DND-41 (cell line): Measurements from ENCODE around the gene LAMC3.

Experiments
- ATAC-seq: fragments of 200-7000 bp; cut with Tn5 transposase; 3 replicates; pipeline ENCODE4 v1.9.1; 2021; ENCODE audit warnings: low read depth; ENCODE audit not compliant: insufficient read depth
- DNase-seq: peaks from one replicate; pipeline ENCODE4 v3.0.0-alpha.2; 2020
- H2AFZ ChIP-seq: 2 replicates; pipeline ENCODE4 v1.6.0; 2012; ENCODE audit warnings: low read depth, low read length
- H3K27ac ChIP-seq: 2 replicates; pipeline ENCODE4 v1.5.1; 2012; ENCODE audit warnings: low read length, inconsistent platforms
- H3K27me3 ChIP-seq: fragments of 200-600 bp; sonication (generic); 2 replicates; pipeline ENCODE4 v1.6.0; 2012; ENCODE audit warnings: low read length, mild to moderate bottlenecking, inconsistent platforms; ENCODE audit not compliant: insufficient read depth, poor library complexity
- H3K36me3 ChIP-seq: 2 replicates; pipeline ENCODE4 v1.5.1; 2012; ENCODE audit warnings: low read length, inconsistent platforms; ENCODE audit not compliant: insufficient read depth
- H3K4me1 ChIP-seq: 2 replicates; pipeline ENCODE4 v1.5.1; 2012; ENCODE audit warnings: mild to moderate bottlenecking, low read length; ENCODE audit not compliant: insufficient read depth
- H3K4me2 ChIP-seq: 2 replicates; pipeline ENCODE4 v1.6.0; 2012; ENCODE audit warnings: mild to moderate bottlenecking, moderate library complexity, low read length, inconsistent platforms; ENCODE audit not compliant: insufficient read depth
- H3K4me3 ChIP-seq, 2 experiments: fragments of 200-600 bp in 1 of 2; shearing (Covaris generic) in 1 of 2; 2 replicates each; pipeline ENCODE4 v1.5.1; 2012 to 2016; ENCODE audit warnings: inconsistent platforms in 2 of 2, low read length in 2 of 2, mild to moderate bottlenecking in 2 of 2, low read depth in 1 of 2, moderate library complexity in 1 of 2
- H3K79me2 ChIP-seq: 2 replicates; pipeline ENCODE4 v1.6.0; 2012; ENCODE audit warnings: low read length, inconsistent platforms; ENCODE audit not compliant: insufficient read depth
- H3K9ac ChIP-seq: 2 replicates; pipeline ENCODE4 v1.6.0; 2012; ENCODE audit warnings: low read depth, mild to moderate bottlenecking, inconsistent platforms, low read length, moderate library complexity
- H3K9me3 ChIP-seq: 2 replicates; pipeline ENCODE4 v1.5.1; 2012; ENCODE audit warnings: low read length, moderate library complexity, mild to moderate bottlenecking, inconsistent platforms; ENCODE audit not compliant: insufficient read depth, severe bottlenecking
- H4K20me1 ChIP-seq: 2 replicates; pipeline ENCODE4 v1.6.0; 2012; ENCODE audit warnings: low read length; ENCODE audit not compliant: insufficient read depth
- CTCF ChIP-seq: IDR thresholded peaks from 2 replicates; pipeline ENCODE4 v1.5.1; 2012; ENCODE audit warnings: borderline replicate concordance, low read length, moderate library complexity, mild to moderate bottlenecking; ENCODE audit not compliant: poor library complexity, severe bottlenecking; ENCODE audit errors: extremely low read depth
- EZH2 ChIP-seq: IDR thresholded peaks from 3 replicates; pipeline ENCODE4 v1.6.1; 2012; ENCODE audit warnings: borderline replicate concordance, low read depth, mild to moderate bottlenecking, moderate library complexity, low read length, inconsistent platforms; ENCODE audit not compliant: severe bottlenecking

Gene LAMC3

GRCh38 chr9:130963916-130964315 lies 45.1 kb upstream of the LAMC3 start:
- Histone ChIP-seq H3K9ac (no peak overlapping the region), H3K27ac (no peak overlapping the region), H3K4me3 (no peak overlapping the region), H3K4me2 (no peak overlapping the region), H3K9me3 (peaks cover 4% of the 10 kb centered on the region), H2AFZ (no peak overlapping the region), H3K27me3 (no peaks in the 10 kb centered on the region), H4K20me1 (no peaks in the 10 kb centered on the region), H3K4me1 (no peaks in the 10 kb centered on the region), H3K79me2 (no peaks in the 10 kb centered on the region), H3K36me3 (no peaks in the 10 kb centered on the region)
- ATAC-seq (no peak), DNase-seq (no peak)
- no peak for TF ChIP-seq EZH2
- no peak for TF ChIP-seq CTCF

GRCh38 chr9:130965680-130966079 lies 43.3 kb upstream of the LAMC3 start:
- Histone ChIP-seq H3K27me3 (no peaks in the 10 kb centered on the region), H3K36me3 (no peaks in the 10 kb centered on the region), H2AFZ (no peak overlapping the region), H3K27ac (no peak overlapping the region), H3K79me2 (no peaks in the 10 kb centered on the region), H3K4me1 (no peaks in the 10 kb centered on the region), H3K9me3 (no peaks in the 10 kb centered on the region), H3K9ac (no peak overlapping the region), H3K4me2 (no peak overlapping the region), H3K4me3 (no peak overlapping the region), H4K20me1 (no peaks in the 10 kb centered on the region)
- no peak for ATAC-seq
- DNase-seq, result no peak
- TF ChIP-seq CTCF (no peak), EZH2 (no peak)

- Histone ChIP-seq H3K4me2 (no peak overlapping the region), H3K79me2 (no peaks in the 10 kb centered on the region), H3K9ac (no peak overlapping the region), H3K9me3 (no peaks in the 10 kb centered on the region), H4K20me1 (no peaks in the 10 kb centered on the region), H3K27ac (no peak overlapping the region), H3K27me3 (no peaks in the 10 kb centered on the region), H3K36me3 (no peaks in the 10 kb centered on the region), H3K4me3 (no peak overlapping the region), H2AFZ (no peak overlapping the region), H3K4me1 (no peaks in the 10 kb centered on the region)
- DNase-seq (no peak), ATAC-seq (no peak)
- TF ChIP-seq CTCF (no peak), EZH2 (no peak)
Measured at GRCh38 chr9:130970052-130970451, 38.9 kb upstream of the LAMC3 start.

- no peaks in the 10 kb centered on the region for H3K79me2 ChIP-seq
- no peak overlapping the region for H3K4me3 ChIP-seq
- no peak overlapping the region for H2AFZ ChIP-seq
- H3K27me3 ChIP-seq, result no peaks in the 10 kb centered on the region
- H3K9ac ChIP-seq, result no peak overlapping the region
- no peak for DNase-seq
- H3K4me2 ChIP-seq, result no peak overlapping the region
- H4K20me1 ChIP-seq, result no peaks in the 10 kb centered on the region
- no peaks in the 10 kb centered on the region for H3K9me3 ChIP-seq
- no peak for ATAC-seq
- H3K36me3 ChIP-seq, result no peaks in the 10 kb centered on the region
- no peak overlapping the region for H3K27ac ChIP-seq
- H3K4me1 ChIP-seq, result no peaks in the 10 kb centered on the region
- TF ChIP-seq CTCF (no peak), EZH2 (no peak)
Measured at GRCh38 chr9:130970855-130971254, 38.1 kb upstream of the LAMC3 start.
